AG08395 (cell line): ENCODE results near the gene CDCP1.

Source experiments
- DNase-seq: peaks from one replicate; pipeline ENCODE4 v3.0.0; 2012; ENCODE audit warnings: mixed read lengths, low spot score

Gene CDCP1

GRCh38 chr3:45110509-45110833 lies 35.7 kb downstream of the CDCP1 start:
- DNase-seq: no peak

GRCh38 chr3:45109771-45110508 lies 36.2 kb downstream of the CDCP1 start:
- DNase-seq: peak; percentile 28

DNA sequence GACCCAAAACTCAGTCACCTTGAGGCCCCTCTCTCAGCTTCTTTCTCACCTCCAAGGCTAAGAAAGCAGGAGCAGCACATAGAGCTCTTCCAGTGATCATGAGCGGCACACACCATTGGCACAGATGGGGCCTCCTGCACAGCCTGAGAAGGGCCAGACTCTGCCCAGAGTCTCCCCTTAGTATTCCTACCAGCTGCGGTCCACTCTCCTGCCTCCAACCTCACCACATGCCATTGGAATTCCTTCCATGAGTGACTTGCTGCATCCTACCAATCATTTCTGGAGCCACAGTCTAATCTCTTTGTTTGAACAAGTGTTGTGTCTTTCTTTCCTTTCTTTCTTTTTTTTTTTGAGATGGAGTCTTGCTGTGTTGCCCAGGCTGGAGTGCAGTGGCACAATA lies 39.3 kb downstream of the CDCP1 start:
- DNase-seq: peak; percentile 27

DNA sequence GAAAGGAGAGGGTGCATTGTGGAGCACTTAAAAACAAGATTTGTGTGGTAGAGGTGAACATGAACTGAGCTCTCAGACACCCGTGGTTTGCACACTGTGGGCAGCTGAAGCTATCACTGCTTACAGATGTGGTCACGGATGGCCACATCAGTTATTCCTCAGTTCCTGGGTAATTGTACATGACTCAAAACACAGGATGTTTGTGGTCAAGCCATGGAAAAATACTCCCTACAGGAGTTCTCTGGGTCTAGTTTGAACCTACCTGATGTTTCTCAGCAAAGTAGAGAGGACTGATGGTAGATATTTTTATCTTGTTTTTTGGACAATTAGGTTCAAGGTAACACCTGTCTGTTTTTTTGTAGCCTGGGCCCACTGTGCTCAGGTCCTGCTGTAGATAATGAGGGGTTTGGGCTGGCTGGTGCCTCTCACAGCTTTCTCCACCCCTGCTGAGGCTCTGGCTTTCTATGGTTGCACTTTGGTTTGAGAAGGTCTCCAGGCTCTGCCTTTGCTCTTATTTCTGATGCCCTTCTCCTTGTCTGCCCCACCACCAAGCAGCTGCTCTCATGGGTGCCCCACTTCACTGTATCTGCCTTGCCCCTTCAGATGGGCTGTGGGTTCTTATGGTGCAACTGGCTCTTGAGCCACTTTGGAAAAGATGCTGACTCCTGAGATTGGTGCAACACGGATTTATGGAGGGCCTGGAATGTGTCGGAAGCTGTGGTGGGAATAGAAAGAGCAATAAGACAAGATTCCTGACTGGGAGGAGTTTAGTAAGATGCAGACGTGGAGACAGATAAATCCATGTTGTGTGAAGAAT lies 40.1 kb downstream of the CDCP1 start:
- peak; percentile 86 for DNase-seq

GRCh38 chr3:45104715-45105711 lies 41.2 kb downstream of the CDCP1 start:
- peak; percentile 79 for DNase-seq

GRCh38 chr3:45103753-45104714 lies 42.1 kb downstream of the CDCP1 start:
- no peak for DNase-seq

GRCh38 chr3:45103334-45103733 lies 42.8 kb downstream of the CDCP1 start:
- no peak for DNase-seq

DNA sequence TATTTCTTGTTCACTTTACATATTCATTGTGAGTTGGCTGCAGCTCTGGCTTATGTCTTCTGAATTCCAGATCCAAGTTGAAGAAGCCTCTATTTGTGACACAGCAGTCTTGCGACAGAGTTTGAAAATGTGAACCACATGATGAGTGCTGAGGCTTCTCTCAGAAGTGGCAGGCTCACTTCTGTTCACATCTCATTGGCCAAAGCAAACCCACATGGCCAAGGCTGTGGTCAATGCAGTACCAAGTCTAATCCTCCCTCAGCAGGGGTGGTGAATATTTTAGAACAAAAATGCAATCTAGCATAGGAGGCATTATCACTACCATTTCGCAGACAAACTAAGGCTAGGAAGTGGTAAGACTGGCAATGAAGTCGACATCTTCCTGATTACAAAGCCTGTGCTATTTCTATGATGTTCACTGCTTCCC lies 45.2 kb downstream of the CDCP1 start:
- peak; percentile 86 for DNase-seq

GRCh38 chr3:45098310-45098709 lies 47.9 kb downstream of the CDCP1 start:
- no peak for DNase-seq

DNA sequence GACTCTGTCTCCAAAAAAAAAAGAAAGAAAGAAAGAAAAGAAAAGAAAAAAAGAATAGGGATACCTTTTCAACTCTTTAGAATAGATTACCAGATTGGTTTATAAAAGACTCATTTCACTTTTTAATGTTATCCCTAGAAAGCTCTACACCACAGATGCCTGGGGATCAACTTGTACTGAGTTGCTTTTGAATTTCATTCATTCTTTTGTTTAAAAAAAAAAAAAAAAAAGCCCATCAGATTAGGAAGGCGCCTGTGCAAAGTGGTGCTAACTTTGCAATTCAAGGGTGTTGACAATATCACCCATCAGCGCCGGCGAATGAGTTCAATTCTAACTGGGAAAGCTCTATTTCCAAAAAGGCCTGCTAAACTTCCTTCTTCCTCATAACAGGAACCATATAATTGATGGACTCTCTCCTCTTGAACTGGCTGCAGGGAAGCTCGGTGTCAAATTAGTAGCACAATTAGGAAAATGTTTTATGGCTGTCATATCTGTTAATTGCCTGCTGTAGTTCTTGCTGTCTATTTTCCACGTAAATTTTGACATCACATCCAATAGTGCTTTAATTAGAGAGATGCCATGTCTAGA lies 48.8 kb downstream of the CDCP1 start:
- DNase-seq: no peak

DNA sequence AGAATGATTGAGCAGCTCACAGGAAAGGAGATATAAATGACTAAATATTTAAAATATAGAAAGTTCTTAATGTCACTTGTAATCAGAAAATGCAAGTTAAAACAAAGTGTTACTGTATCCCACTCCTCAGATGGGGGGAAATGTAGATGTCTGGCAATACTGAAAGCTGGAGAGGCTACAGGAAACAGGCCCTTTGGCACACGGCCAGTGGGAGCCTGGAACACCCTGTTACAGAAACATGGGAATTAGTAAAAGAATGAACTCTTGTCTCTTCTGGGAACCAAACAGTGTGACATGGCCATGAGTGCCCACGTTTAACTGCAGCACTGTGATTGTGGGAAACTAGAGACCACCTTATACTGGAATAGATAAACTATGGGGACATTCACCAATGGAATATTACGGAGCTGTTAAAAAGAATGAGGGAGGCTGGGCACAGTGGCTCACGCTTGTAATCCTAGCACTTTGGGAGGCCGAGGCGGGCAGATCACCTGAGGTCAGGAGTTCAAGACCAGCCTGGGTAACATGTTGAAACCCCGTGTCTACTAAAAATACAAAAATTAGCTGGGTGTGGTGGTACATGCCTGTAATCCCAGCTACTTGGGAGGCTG lies 50.2 kb downstream of the CDCP1 start:
- DNase-seq: no peak

DNA sequence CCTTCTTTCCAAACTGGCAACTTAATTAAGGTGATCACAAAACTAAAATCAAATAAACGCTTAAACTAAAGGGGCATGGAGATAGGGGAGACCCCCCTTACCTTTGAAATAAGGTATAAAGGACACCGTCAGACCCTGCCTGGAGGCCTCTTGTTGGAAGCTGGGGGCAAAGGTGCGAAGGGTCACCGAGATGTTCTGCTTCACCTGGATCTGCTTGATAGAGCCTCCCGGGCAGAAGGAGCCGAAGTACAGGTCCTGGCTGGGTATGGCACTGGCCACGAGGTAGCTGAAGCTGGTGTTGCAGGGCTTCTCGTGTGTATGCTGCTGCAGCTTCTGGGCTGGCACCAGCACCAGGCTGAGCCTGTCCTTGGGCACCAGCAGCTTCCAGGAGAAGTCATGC lies 53.0 kb downstream of the CDCP1 start:
- no peak for DNase-seq

- DNase-seq: peak; percentile 63
Measured at GRCh38 chr3:45092132-45093031, 53.8 kb downstream of the CDCP1 start.

DNA sequence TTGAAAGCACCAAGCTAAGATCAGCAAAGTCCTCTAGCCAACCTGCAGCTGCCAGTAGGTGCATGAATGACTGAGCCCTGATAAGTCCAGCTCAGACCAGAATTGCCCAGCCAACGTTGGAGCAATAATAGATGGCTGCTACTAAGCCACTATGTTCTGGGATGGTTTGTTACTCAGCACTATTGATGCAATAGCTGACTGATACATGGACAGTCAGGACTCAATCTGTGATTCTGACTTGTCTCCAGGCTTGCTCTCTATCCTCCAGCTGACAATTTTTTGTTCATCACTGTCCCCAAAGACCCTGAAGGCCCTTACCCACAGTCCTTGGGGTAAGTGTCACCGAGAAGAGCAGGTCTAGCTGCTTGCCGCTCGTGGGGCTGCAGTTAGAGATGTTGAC lies 55.3 kb downstream of the CDCP1 start:
- DNase-seq: no peak

DNA sequence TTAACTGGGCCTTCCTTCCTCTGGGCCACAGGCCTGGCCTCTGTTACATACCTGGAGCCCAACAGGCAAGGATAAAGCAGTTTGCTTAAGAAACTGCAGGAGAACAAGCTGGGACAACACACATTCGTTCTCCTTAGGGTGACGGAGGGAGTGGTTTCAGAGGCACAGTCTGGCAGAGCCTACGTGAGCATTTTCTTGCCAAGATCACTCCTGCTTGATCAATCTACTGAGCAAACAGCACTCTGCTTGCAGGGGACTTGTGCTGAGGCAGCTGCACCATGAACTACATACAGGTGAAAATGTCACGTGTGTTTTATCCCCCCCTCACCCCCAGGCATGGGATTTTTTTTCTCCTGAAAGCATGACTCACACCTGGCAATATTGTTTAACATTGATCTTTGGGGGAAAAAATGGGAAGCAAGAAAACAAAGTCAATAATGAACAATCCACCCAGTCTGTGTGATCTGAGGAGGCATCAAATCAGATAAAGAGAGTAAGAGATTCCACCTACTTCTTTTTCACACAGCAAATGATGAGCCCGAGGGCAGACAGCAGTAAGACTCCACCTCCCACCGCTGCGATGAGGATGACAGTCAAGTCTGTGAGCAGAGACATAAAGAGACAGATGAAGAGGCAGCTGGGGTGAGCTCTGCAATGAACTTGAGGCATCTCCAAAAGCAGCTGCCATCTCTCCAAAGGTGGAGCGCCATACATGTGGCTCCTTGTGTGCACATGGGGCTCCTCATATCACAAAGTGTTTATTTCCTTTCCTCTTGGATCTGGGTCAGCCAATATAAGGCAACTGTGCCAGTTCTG lies 57.4 kb downstream of the CDCP1 start:
- DNase-seq: no peak

DNA sequence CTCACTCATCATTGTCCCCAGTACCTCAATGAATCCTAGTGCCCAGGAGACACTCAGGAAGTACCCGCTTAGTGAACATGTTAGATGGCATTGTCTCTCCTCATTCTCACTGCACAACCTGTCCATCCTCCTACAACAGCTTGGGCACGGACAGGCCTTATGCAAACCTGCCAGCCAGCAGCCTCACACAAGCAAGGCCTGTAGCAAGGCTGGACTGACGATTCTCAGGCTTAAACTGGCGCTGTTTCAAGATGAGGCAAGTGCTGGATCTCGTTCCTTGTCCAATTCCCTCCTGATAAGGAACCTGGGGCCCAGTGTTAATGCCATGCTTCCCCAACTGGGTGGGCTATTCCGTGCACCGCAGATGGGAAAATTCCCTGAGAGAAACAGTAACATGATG lies 59.0 kb downstream of the CDCP1 start:
- no peak for DNase-seq

DNA sequence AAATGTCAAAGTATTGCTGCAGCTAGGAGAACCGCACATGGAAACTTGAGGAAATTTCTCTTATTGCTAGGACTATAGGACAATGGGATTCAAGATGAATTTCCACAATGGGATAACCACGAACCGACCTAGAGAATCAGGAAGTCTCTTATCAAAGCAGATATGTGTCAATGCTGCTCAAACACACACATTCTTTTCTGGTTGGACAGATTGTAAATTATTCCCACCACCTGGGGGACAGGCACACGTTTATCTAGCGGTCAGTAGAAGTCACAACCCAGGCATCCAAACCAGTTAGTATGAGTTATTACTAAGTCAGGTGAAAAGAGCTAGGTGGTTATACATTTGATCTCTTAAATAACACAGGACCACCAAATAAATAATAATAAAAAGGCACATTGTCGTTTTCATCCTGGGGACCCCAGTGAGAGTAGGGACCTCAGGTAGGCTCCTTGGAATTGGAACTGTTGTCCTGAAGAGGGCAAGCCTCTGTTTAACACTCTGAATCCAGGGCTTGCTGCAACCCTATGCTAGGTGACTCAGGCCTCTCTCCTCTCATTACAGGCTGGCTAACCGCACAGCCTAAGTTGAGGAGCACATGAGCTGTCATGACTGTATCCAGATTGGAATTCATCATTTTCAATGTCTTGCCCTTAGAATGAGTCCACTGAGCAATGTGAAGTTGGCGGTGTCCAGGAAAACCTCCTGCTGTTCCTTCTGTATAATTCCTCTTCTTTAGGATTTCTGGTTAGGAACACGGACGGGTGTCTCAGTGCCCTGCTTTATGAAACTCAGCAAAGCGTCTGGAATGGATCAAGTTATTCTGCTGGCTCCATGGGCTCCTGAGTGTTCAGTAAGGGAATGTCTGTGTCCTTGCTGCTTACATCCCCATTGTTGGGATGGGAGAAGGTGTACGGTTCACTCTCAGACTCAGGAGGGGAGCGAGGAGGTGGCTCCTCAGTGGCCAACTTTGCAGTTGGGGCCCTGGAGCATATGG lies 61.1 kb downstream of the CDCP1 start:
- peak; percentile 93 for DNase-seq
